NCI-H2029 treated with DMSO at 0.1 percent for 48 hours (cell line): ENCODE results near the gene CHST7.

Experiments
- DNase-seq: peaks from one replicate; lab custom pipeline; 2025; lab: John Stamatoyannopoulos, UW

The CHST7 gene

GRCh38 chrX:46573892-46574773, 568 bp downstream of the CHST7 start:
- DNase-seq, result no peak

- DNase-seq, result no peak
Measured at GRCh38 chrX:46574774-46575381, 1.3 kb downstream of the CHST7 start.

- DNase-seq, result no peak
Measured at GRCh38 chrX:46575586-46575985, 2.0 kb downstream of the CHST7 start.

- DNase-seq, result no peak
Measured at GRCh38 chrX:46575991-46576392, 2.4 kb downstream of the CHST7 start.

GRCh38 chrX:46576458-46576857, 2.9 kb downstream of the CHST7 start:
- DNase-seq, result no peak

GRCh38 chrX:46577221-46578005, 3.8 kb downstream of the CHST7 start:
- no peak for DNase-seq

GRCh38 chrX:46579250-46579649, 5.7 kb downstream of the CHST7 start:
- DNase-seq, result no peak

- no peak for DNase-seq
Measured at GRCh38 chrX:46580613-46581012, 7.0 kb downstream of the CHST7 start.

GRCh38 chrX:46582325-46582724, 8.8 kb downstream of the CHST7 start:
- no peak for DNase-seq

GRCh38 chrX:46582966-46583365, 9.4 kb downstream of the CHST7 start:
- DNase-seq, result no peak

GRCh38 chrX:46584736-46585135, 11.2 kb downstream of the CHST7 start:
- no peak for DNase-seq

- DNase-seq, result no peak
Measured at GRCh38 chrX:46587158-46587557, 13.6 kb downstream of the CHST7 start.

GRCh38 chrX:46587753-46588171, 14.2 kb downstream of the CHST7 start:
- DNase-seq, result no peak

- no peak for DNase-seq
Measured at GRCh38 chrX:46588263-46588662, 14.7 kb downstream of the CHST7 start.

- DNase-seq, result no peak
Measured at GRCh38 chrX:46589977-46590723, 16.6 kb downstream of the CHST7 start.

GRCh38 chrX:46595084-46595483, 21.5 kb downstream of the CHST7 start:
- DNase-seq, result no peak

- DNase-seq, result no peak
Measured at GRCh38 chrX:46597208-46597607, 23.6 kb downstream of the CHST7 start.

- DNase-seq, result no peak
Measured at GRCh38 chrX:46597771-46598170, 24.2 kb downstream of the CHST7 start.

GRCh38 chrX:46599051-46599560, 25.5 kb downstream of the CHST7 start:
- no peak for DNase-seq

- no peak for DNase-seq
Measured at GRCh38 chrX:46601283-46601682, 27.7 kb downstream of the CHST7 start.

- DNase-seq, result no peak
Measured at GRCh38 chrX:46602468-46603102, 29.0 kb downstream of the CHST7 start.
